Sigmoid colon (tissue), 4 donors: ENCODE results near the gene DGAT2.

Experiments used
- EP300 ChIP-seq, 4 donors: sonication (generic); formaldehyde crosslinking; IDR thresholded peaks; one replicate each; pipeline ENCODE4 v1.6.1; 2017; ENCODE audit warnings: antibody characterized with exemption in 4 of 4
- POLR2A ChIP-seq, 2 donors: fragments of 450-650 bp; IDR thresholded peaks; one replicate each; pipeline ENCODE4 v1.6.1; 2016; ENCODE audit warnings: antibody characterized with exemption in 2 of 2, mild to moderate bottlenecking in 2 of 2, moderate library complexity in 2 of 2
- POLR2AphosphoS5 ChIP-seq, 4 donors: sonication (generic); formaldehyde crosslinking; IDR thresholded peaks; one replicate each; pipeline ENCODE4 v1.6.1; 2017; ENCODE audit warnings: antibody characterized with exemption in 4 of 4
- TF ChIP-seq, protein P1 (sequence below), 4 experiments: fragments of 450-650 bp in 3 of 4; fragments of 200-600 bp in 1 of 4; IDR thresholded peaks; one replicate each; pipeline ENCODE4 v1.5.1; 2016 to 2019; ENCODE audit warnings: antibody characterized with exemption in 4 of 4, mild to moderate bottlenecking in 3 of 4, moderate library complexity in 2 of 4

DNA sequence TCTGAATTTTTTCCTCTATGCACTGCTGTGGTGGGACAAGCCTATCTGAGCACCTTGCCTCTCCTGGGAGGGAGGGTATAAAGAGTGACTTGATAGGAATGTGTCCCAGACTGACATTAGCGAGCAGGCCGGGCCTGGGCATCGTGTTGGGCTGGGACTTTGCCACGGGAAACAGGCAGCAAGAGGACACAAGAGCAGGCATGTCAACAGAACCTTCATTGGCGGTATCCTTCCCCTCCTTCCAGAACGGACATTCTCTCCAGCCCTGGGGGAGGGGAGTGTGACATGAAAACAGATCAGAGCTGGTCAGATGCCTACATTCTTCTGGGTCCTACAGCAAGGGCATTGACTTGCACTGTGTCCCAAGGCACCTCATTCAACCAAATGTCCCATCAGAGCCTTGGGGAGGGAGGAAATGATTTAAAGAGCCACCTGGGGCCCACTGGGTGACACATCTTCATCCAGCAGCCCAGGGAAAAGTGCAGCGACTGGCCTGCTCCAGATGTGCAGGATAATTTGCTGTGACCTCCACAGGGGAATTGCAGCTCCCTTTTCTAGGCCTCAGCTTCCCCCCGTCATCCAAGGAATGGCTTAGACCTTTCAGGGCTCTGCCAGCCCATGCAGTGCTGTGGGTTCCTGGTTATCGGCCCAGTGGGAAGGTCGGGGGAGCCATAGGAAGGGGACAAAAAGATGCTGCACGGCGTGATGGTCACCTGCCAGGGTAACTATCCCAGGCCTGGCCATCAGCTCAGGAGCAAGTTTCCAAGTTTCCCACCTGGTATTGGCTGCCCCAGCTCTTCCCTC lies 24.6 kb downstream of the DGAT2 start:
- TF ChIP-seq, protein P1, sequence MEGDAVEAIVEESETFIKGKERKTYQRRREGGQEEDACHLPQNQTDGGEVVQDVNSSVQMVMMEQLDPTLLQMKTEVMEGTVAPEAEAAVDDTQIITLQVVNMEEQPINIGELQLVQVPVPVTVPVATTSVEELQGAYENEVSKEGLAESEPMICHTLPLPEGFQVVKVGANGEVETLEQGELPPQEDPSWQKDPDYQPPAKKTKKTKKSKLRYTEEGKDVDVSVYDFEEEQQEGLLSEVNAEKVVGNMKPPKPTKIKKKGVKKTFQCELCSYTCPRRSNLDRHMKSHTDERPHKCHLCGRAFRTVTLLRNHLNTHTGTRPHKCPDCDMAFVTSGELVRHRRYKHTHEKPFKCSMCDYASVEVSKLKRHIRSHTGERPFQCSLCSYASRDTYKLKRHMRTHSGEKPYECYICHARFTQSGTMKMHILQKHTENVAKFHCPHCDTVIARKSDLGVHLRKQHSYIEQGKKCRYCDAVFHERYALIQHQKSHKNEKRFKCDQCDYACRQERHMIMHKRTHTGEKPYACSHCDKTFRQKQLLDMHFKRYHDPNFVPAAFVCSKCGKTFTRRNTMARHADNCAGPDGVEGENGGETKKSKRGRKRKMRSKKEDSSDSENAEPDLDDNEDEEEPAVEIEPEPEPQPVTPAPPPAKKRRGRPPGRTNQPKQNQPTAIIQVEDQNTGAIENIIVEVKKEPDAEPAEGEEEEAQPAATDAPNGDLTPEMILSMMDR (IDR thresholded peaks at IDR 0.05) = no peak
- TF ChIP-seq POLR2A (IDR thresholded peaks at IDR 0.05) (no peak), EP300 (IDR thresholded peaks at IDR 0.05) (no peak), POLR2AphosphoS5 (IDR thresholded peaks at IDR 0.05) (no peak)
